KG1 (cell line): Measurements from ENCODE around the gene MAP2K6.

ENCODE experiments used
- DNase-seq: peaks from one replicate; lab custom pipeline; 2025; lab: John Stamatoyannopoulos, UW

MAP2K6 gene

GRCh38 chr17:69427486-69428197 is 13.1 kb downstream of the MAP2K6 start:
- DNase-seq = no peak

DNA sequence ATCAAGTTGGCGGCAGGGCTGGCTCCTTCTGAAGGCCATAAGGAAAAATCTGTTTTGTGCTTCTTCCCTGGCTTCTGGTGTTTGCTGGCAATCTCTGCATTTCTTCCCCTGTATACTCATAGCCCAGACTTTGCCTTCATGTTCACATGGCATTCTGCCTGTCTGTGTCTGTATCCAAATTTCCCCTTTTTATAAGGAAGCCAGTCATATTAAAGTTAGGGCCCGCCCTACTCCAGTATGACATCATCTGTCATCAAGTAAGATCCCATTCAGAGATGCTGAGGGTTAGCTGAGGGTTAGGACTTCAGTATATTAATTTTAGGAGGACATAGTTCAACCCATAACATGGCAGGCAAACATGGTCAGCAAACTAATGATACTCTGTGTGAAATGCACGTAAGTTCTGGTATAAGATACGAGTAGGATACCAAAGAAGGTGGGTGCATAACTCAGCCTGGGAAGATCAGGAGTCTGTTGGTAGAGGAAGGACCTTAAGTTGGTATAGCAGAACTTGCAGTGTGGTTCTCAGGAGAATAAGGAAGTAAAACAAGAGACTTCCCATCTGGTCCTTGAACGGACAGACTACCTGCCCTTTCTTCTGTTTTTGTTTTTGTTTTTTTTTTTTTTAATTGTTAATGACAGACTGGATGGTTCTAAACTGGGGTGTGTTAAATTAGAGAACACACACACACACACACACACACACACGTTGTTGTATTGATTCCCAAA is 13.9 kb downstream of the MAP2K6 start:
- DNase-seq = no peak

DNA sequence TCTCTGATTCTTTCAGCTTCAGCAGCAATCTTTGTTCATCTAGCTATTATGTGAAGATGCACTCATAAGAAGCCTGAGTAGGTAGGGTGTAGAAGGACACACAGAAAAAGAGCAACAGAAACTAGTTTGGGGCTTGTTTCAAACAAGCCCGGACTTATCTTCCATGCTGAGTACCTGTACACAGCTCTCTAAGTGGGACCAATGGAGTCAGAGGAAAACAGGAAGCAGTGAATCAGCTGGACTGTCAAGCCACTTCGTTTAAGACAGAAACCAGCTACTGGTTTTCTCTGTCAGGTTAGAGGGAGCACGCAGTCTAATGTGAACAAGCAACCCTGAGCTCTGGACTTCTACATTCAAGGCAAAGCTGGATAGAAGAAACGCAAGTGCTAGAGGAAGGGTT is 16.0 kb downstream of the MAP2K6 start:
- no peak for DNase-seq

- no peak for DNase-seq
Observed at GRCh38 chr17:69431835-69432234, 17.3 kb downstream of the MAP2K6 start.

GRCh38 chr17:69433093-69433492 is 18.6 kb downstream of the MAP2K6 start:
- DNase-seq = no peak

DNA sequence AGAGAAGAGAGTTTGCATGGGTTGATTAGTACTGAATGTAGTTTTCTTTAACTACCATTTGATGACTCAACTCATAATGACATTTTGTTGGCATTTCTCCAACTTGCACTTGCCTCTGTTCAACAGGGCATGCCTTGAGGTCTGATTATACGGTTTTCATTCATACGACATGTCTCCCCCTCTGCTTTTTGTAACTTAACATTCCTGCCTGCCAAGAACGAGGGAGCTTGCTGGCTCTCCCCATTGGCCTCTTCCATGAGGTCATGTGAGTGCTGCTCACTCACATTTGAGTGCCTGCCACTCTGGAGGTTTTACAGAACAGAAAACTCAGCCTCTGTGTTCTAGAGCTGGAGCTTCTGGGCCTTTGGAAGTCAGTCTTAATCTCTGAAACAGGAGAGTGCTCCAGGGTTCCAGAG is 19.7 kb downstream of the MAP2K6 start:
- no peak for DNase-seq

GRCh38 chr17:69435971-69436696 is 21.6 kb downstream of the MAP2K6 start:
- DNase-seq = no peak

GRCh38 chr17:69437475-69437874 is 23.0 kb downstream of the MAP2K6 start:
- no peak for DNase-seq

DNA sequence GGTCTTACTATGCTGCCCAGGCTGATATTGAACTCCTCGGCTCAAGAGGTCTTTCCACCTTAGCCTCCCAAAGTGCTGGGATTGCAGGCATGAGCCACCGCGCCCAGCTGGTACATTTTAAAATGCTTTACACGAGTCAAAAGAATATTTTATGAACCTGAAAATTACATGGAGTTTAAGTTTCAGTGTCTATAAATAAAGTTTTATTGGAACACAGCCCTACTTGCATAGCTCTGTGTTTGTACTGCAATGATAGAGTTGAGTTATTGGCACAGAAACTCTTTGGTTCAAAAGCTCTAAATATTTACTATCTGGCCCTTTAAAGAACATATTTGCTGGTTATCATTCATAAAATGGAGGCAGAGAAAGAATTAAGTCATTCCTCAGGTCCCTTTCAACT is 24.3 kb downstream of the MAP2K6 start:
- no peak for DNase-seq

DNA sequence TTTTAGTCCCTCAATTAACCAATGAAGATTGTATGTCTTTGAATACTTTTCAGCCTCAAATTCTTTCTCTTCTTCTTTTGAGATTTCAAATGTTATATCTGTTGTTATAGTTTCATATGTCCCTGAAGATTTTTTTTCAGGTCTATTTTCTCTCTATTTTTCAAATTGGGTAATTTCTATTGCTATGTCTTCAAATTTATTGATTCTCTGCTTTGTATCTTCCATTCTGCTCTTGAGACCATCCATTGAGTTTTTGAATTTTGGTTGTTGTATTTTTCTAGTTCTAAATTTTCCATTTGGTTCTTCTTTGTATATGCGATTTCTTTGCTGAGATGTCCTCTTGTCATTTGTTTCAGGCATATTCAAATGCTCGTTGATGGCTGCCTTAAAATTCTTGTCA is 26.7 kb downstream of the MAP2K6 start:
- no peak for DNase-seq

DNA sequence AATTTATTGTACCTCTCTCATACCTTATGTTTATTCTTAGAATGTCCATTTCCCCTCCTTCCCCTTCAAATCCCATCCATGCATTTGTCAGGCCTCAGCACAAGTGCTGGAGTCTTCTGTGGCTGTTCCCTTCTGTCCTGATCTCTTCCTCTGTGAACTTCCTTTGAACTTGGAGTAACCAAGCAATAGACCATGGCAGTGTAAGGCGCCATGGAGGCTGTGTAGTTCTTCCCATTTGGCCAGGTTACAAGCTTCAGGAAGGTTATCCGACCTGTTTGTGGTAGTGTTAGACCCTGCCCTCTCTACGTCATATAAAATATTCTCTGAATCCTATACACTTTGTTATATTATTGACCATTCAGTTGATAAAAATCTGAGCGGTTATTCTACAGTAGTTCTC is 28.6 kb downstream of the MAP2K6 start:
- DNase-seq = no peak

DNA sequence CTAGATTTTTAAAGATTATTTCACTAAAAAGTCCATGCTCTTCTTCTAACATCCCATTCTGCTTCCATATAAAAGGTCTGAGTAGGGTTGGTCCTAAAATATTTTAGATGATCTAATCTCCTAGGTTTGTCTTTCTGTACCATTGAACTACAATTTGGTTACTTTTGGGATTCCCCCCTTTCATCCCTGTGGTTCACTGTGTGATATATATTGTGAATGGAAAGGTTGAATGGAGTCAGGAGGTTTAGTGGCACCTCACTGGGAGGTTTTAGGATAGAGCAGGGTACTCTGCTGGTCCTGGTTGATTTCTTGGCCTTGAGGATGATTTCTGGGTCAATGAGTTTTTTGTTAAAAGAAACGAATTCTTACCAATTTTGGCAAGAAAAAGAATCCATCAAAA is 29.5 kb downstream of the MAP2K6 start:
- no peak for DNase-seq

DNA sequence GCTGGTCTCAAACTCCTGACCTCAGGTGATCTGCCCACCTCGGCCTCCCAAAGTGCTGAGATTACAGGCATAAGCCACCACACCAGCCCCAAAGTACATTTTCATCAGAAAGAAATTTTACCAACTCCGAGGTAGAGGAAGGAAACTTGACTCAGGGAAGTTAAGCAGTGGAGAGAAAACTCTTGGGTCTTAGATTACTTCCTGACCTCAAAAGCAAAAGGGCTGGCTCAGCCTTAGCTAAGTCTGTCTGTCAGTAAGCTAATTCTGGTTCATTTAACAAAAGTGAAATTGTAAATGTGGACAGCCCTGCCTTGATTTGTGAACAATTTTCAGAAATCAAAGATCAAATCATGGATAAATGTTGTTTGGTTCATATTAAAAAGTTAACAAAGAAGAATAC is 30.6 kb downstream of the MAP2K6 start:
- peak; percentile 27 for DNase-seq

DNA sequence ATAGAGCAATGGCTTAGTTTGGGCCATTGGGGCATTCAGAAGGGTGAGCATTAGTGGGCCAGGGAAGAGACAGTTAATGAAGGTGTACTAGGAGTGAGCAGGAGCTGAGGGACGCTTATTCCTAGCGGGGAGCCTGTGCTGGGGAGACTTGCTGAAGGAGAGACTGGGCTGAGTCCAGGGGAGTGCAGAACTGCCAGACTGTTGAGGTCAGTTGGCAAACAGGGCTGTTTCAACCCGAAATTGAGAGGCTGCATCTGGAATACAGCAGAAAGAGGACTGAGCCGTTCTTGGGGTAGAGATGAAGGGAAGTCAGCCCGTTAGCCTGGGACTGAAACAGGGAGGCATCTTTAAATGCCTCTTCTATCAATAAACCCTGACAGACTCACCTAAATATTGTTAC is 33.2 kb downstream of the MAP2K6 start:
- no peak for DNase-seq

GRCh38 chr17:69448431-69449102 is 34.1 kb downstream of the MAP2K6 start:
- DNase-seq = no peak

DNA sequence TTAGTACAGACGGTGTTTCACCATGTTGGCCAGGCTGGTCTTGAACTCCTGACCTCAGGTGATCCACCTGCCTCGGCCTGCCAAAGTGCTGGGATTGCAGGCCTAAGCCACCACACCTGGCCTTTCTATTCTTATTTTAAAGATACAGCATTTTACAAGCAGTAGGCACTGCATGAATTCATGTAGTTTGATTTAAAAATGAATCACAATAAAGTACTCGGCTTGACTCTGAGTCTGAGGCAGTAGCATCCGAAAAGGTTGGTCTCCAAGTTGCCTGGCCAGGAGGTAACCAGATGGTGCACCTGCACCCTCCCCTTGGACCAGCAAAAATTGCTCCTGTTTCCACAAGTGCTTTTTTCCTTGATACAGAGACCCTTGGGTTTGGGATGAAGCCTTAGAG is 35.6 kb downstream of the MAP2K6 start:
- DNase-seq = no peak

DNA sequence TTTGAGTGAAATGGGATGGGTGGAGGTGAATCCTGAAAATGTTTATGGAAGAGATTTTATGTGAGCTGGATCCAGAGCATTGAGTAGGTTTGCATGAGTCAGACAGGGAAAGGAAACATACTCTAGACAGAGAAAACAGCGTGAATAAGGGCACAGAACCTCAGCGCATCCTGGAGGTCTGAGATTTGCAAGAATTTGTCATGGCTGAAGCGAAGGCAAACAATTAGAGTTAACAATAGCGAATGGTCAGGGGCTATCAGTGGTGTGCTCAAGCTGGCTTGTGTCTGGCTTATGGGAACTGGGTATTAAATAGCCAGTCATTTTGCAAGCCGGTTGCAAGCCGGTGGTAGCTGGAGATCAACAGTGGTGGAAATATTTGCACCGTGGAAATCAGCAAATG is 36.4 kb downstream of the MAP2K6 start:
- DNase-seq = no peak

- DNase-seq = no peak
Observed at GRCh38 chr17:69451416-69452394, 37.2 kb downstream of the MAP2K6 start.

GRCh38 chr17:69452664-69453260 is 38.3 kb downstream of the MAP2K6 start:
- no peak for DNase-seq

GRCh38 chr17:69454051-69454450 is 39.6 kb downstream of the MAP2K6 start:
- no peak for DNase-seq

- DNase-seq = no peak
Observed at GRCh38 chr17:69455040-69455439, 40.5 kb downstream of the MAP2K6 start.
